PC-9 (cell line): ENCODE measurements around the gene ITM2C.

ENCODE experiments used
- CTCF ChIP-seq: fragments of 200-600 bp; sonication (generic); conservative IDR thresholded peaks from 2 replicates; pipeline ENCODE4 v1.6.1; 2017; ENCODE audit warnings: mixed run types, antibody characterized with exemption, mild to moderate bottlenecking, moderate library complexity
- EZH2 ChIP-seq: fragments of 200-600 bp; sonication (generic); IDR thresholded peaks from 2 replicates; pipeline ENCODE4 v1.8.0; 2017; ENCODE audit warnings: antibody characterized with exemption, low read depth

DNA sequence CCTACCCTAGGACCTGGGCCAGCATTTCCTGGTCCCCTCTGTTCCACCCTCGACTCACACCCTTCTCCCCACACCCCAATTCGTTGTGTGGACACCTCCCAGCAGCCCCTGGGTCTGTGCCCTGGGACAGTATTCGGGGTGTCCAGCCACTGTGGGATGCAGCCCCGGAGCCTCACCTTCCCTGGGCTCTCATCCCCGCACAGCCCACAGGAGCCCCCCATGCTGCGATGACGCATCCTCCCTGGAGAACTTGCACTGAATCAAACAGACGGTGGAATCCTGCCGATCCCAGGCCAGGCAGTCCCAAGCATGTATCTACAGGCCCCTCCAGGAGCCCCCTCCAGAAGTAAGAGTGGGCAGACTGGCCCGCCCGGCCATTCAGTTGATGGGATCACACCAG, 9.7 kb downstream of the ITM2C start:
- TF ChIP-seq CTCF (no peak), EZH2 (no peak)
